Tibial nerve (tissue), 3 donors: Measurements from ENCODE around the gene KLF8.

Experiments used
- CTCF ChIP-seq, 5 experiments: fragments of 200-600 bp in 3 of 5; fragments of 450-650 bp in 2 of 5; sonication (generic) in 3 of 5; IDR thresholded peaks; one replicate each; pipeline ENCODE4 v1.5.1; 2016 to 2019; ENCODE audit warnings: antibody characterized with exemption in 5 of 5, mild to moderate bottlenecking in 3 of 5, moderate library complexity in 2 of 5
- POLR2A ChIP-seq, 2 donors: fragments of 450-650 bp; IDR thresholded peaks; one replicate each; pipeline ENCODE4 v1.6.1; 2017; ENCODE audit warnings: antibody characterized with exemption in 2 of 2, mild to moderate bottlenecking in 2 of 2, moderate library complexity in 2 of 2

GRCh38 chrX:56309881-56310280 lies 77.7 kb downstream of the KLF8 start:
- no peak for TF ChIP-seq CTCF (IDR thresholded peaks at IDR 0.05)
- no peak for TF ChIP-seq POLR2A (IDR thresholded peaks at IDR 0.05)
